SW480 (cell line): ENCODE measurements around the gene SLC12A1.

ENCODE experiments used
- DNase-seq: peaks from one replicate; pipeline ENCODE4 v3.0.0-alpha.2; 2016; ENCODE audit warnings: low spot score

SLC12A1 gene

GRCh38 chr15:48242535-48242934, 36.4 kb downstream of the SLC12A1 start:
- no peak for DNase-seq

GRCh38 chr15:48244921-48245320, 38.8 kb downstream of the SLC12A1 start:
- DNase-seq: no peak

GRCh38 chr15:48248414-48248813, 42.3 kb downstream of the SLC12A1 start:
- no peak for DNase-seq

GRCh38 chr15:48250640-48251076, 44.6 kb downstream of the SLC12A1 start:
- peak; percentile 53 for DNase-seq

- DNase-seq: no peak
Observed at GRCh38 chr15:48253172-48253571, 47.1 kb downstream of the SLC12A1 start.

GRCh38 chr15:48265135-48265534, 59.0 kb downstream of the SLC12A1 start:
- no peak for DNase-seq

- no peak for DNase-seq
Observed at GRCh38 chr15:48266024-48266689, 60.1 kb downstream of the SLC12A1 start.

- no peak for DNase-seq
Observed at GRCh38 chr15:48267766-48268165, 61.7 kb downstream of the SLC12A1 start.

- peak; percentile 3 for DNase-seq
Observed at GRCh38 chr15:48273049-48273448, 66.9 kb downstream of the SLC12A1 start.

GRCh38 chr15:48278666-48279065, 72.6 kb downstream of the SLC12A1 start:
- no peak for DNase-seq

- DNase-seq: no peak
Observed at GRCh38 chr15:48279608-48280007, 73.5 kb downstream of the SLC12A1 start.

GRCh38 chr15:48281674-48282073, 75.6 kb downstream of the SLC12A1 start:
- no peak for DNase-seq

- no peak for DNase-seq
Observed at GRCh38 chr15:48282216-48282615, 76.1 kb downstream of the SLC12A1 start.

GRCh38 chr15:48283396-48284145, 77.5 kb downstream of the SLC12A1 start:
- no peak for DNase-seq

- DNase-seq: peak; percentile 34
Observed at GRCh38 chr15:48285329-48286214, 79.5 kb downstream of the SLC12A1 start.

GRCh38 chr15:48289628-48290027, 83.5 kb downstream of the SLC12A1 start:
- DNase-seq: no peak

GRCh38 chr15:48292458-48292857, 86.4 kb downstream of the SLC12A1 start:
- DNase-seq: no peak

- no peak for DNase-seq
Observed at GRCh38 chr15:48297668-48298067, 91.6 kb downstream of the SLC12A1 start.

- no peak for DNase-seq
Observed at GRCh38 chr15:48298914-48299313, 92.8 kb downstream of the SLC12A1 start.

- no peak for DNase-seq
Observed at GRCh38 chr15:48300038-48300437, 93.9 kb downstream of the SLC12A1 start.

GRCh38 chr15:48304398-48304797, 98.3 kb downstream of the SLC12A1 start:
- DNase-seq: no peak

- no peak for DNase-seq
Observed at GRCh38 chr15:48306639-48307038, 100.5 kb downstream of the SLC12A1 start.

- DNase-seq: no peak
Observed at GRCh38 chr15:48307586-48307985, 101.5 kb downstream of the SLC12A1 start.
